WERI-Rb-1 (cell line): ENCODE results near the gene PLOD2.

Experiments
- DNase-seq: peaks from one replicate; pipeline ENCODE4 v3.0.0-alpha.2; 2020
- H3K27ac ChIP-seq: fragments of 250-450 bp; sonication (Bioruptor Pico); 2 replicates; pipeline ENCODE4 v1.5.1; 2020; ENCODE audit warnings: mild to moderate bottlenecking, moderate library complexity
- H3K27me3 ChIP-seq: fragments of 250-450 bp; sonication (Bioruptor Pico); 2 replicates; pipeline ENCODE4 v1.5.1; 2021; ENCODE audit warnings: mild to moderate bottlenecking, low read depth, moderate library complexity; ENCODE audit not compliant: insufficient read depth, severe bottlenecking
- H3K36me3 ChIP-seq: fragments of 250-450 bp; sonication (Bioruptor Pico); 2 replicates; pipeline ENCODE4 v1.5.1; 2020; ENCODE audit warnings: mild to moderate bottlenecking, moderate library complexity
- H3K4me3 ChIP-seq: 2 replicates; pipeline ENCODE4 v1.5.1; 2011; ENCODE audit warnings: low read depth, mild to moderate bottlenecking, control low read depth, low read length
- H3K9me3 ChIP-seq: fragments of 250-450 bp; sonication (Bioruptor Pico); 2 replicates; pipeline ENCODE4 v1.5.1; 2021; ENCODE audit warnings: mild to moderate bottlenecking, moderate library complexity; ENCODE audit not compliant: severe bottlenecking
- TF ChIP-seq, protein P1 (sequence below): IDR thresholded peaks from 2 replicates; pipeline ENCODE4 v1.5.1; 2011; ENCODE audit warnings: low read depth, mild to moderate bottlenecking, control low read depth, inconsistent platforms, low read length

Gene PLOD2

DNA sequence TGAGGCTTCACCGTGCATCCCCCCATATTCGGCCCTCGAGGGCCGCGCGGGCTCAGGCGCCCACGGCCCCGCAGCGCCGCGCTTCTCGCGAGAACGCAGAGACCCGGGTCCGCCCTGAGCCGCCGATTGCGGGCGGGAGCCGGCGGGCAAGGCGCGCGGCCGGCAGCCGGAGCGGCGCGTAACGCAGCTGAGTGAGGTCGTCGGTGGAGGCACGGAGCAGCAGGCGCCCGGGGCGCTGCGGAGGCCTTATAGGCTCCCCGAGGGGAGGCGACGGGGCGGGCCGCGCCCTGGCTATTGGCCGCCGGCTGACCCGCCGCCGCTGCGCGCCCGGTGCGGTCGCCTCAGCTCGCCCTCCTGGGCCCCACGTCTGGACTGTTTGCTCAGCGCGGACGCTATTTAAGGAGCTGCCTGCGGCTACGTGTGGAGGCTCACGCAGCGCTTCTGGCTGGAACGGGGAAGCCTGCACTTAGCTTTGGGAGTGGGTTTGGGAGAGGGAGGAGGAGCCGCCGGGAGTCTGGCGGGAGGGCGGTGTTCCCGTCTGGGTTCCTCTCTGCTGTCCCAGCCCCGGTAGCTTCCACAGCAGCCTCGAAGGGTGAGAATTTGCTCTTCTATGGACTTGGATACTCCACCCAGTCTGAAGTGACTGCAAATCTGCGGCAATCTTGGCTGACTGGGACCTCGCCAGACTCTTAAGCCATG is at the start of gene PLOD2:
PLOD2 (minus strand) TSS at position 221 of the 699 bp plus-strand sequence; CDS start at position 26, 195 bp downstream.
- Histone ChIP-seq H3K27ac (peak within 1 kb of the TSS; percentile 64), H3K9me3 (no peaks in the 10 kb centered on the region), H3K4me3 (peak within 1 kb of the TSS; percentile 87), H3K27me3 (no peaks in the 10 kb centered on the region), H3K36me3 (peaks cover 2% of the 10 kb centered on the region; the same call in 1 of the 2 replicates)
- TF ChIP-seq, protein P1, sequence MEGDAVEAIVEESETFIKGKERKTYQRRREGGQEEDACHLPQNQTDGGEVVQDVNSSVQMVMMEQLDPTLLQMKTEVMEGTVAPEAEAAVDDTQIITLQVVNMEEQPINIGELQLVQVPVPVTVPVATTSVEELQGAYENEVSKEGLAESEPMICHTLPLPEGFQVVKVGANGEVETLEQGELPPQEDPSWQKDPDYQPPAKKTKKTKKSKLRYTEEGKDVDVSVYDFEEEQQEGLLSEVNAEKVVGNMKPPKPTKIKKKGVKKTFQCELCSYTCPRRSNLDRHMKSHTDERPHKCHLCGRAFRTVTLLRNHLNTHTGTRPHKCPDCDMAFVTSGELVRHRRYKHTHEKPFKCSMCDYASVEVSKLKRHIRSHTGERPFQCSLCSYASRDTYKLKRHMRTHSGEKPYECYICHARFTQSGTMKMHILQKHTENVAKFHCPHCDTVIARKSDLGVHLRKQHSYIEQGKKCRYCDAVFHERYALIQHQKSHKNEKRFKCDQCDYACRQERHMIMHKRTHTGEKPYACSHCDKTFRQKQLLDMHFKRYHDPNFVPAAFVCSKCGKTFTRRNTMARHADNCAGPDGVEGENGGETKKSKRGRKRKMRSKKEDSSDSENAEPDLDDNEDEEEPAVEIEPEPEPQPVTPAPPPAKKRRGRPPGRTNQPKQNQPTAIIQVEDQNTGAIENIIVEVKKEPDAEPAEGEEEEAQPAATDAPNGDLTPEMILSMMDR, result 0 out of 2 replicates have a peak, but pooled peaks have one; percentile 0
- peak; percentile 56 for DNase-seq

- Histone ChIP-seq H3K9me3 (no peaks in the 10 kb centered on the region), H3K4me3 (no peak overlapping the region), H3K36me3 (no peaks in the 10 kb centered on the region), H3K27me3 (no peaks in the 10 kb centered on the region), H3K27ac (no peak overlapping the region)
- TF ChIP-seq, protein P1, result no peak
- no peak for DNase-seq
Observed at GRCh38 chr3:146209371-146209770, 48.4 kb upstream of the PLOD2 start.

- H3K36me3 ChIP-seq, result no peaks in the 10 kb centered on the region
- no peaks in the 10 kb centered on the region for H3K9me3 ChIP-seq
- no peak overlapping the region for H3K4me3 ChIP-seq
- no peak for DNase-seq
- no peak overlapping the region for H3K27ac ChIP-seq
- TF ChIP-seq, protein P1, result no peak
- no peaks in the 10 kb centered on the region for H3K27me3 ChIP-seq
Observed at GRCh38 chr3:146203776-146204175, 42.8 kb upstream of the PLOD2 start.

GRCh38 chr3:146200461-146201220 is 39.7 kb upstream of the PLOD2 start:
- H3K9me3 ChIP-seq, result no peaks in the 10 kb centered on the region
- TF ChIP-seq, protein P1, result no peak
- no peak overlapping the region for H3K4me3 ChIP-seq
- H3K27me3 ChIP-seq, result no peaks in the 10 kb centered on the region
- no peak overlapping the region for H3K27ac ChIP-seq
- no peaks in the 10 kb centered on the region for H3K36me3 ChIP-seq
- DNase-seq, result no peak

DNA sequence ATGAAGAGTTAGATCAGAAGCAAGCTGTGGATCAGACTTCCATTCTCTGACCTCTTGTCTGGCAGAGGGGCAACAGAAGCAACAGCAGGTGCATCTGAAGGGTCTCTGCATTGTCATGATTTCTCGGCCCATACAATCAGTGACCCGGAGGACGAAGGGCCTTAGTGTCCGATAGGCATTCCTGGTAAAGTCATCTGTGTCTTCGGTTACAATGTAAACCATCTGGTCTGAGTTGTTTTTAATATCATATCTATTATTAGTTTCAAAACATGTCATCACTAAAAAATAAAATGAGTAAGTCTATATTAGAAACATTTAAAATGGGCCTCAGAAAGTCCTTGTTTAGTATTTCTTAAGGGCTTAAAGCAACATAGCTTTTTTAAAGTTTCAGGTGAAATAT is 38.8 kb upstream of the PLOD2 start:
- TF ChIP-seq, protein P1, result no peak
- Histone ChIP-seq H3K27me3 (no peaks in the 10 kb centered on the region), H3K4me3 (no peak overlapping the region), H3K9me3 (no peaks in the 10 kb centered on the region), H3K27ac (no peak overlapping the region), H3K36me3 (no peaks in the 10 kb centered on the region)
- DNase-seq, result no peak
